PFSK-1 (cell line): ENCODE measurements around the gene REV3L.

ENCODE experiments used
- FOXP2 ChIP-seq: optimal IDR thresholded peaks from 2 replicates; pipeline ENCODE3; 2011; ENCODE audit warnings: borderline replicate concordance, control low read depth, inconsistent platforms; ENCODE audit not compliant: insufficient read depth; ENCODE audit errors: extremely low read length, extremely low read depth
- POLR2AphosphoS5 ChIP-seq: IDR thresholded peaks from 2 replicates; pipeline ENCODE4 v1.6.1; 2012; ENCODE audit warnings: low read depth, mild to moderate bottlenecking, control low read depth, low read length, moderate library complexity
- REST ChIP-seq, 2 experiments: IDR thresholded peaks; 2 replicates each; pipeline versions ENCODE4 v1.6.1 to v1.8.0; 2011 to 2012; ENCODE audit warnings: low read depth in 2 of 2, low read length in 2 of 2, control low read depth in 1 of 2, inconsistent platforms in 1 of 2, mild to moderate bottlenecking in 1 of 2, moderate library complexity in 1 of 2; ENCODE audit not compliant: insufficient read depth in 1 of 2
- SIN3A ChIP-seq: IDR thresholded peaks from 2 replicates; pipeline ENCODE4 v1.6.1; 2012; ENCODE audit warnings: mild to moderate bottlenecking, low read length, moderate library complexity, borderline replicate concordance; ENCODE audit not compliant: insufficient read depth
- TAF1 ChIP-seq: IDR thresholded peaks from 2 replicates; pipeline ENCODE4 v1.6.1; 2012; ENCODE audit warnings: low read length, control low read depth, borderline replicate concordance; ENCODE audit not compliant: insufficient read depth

Gene REV3L

GRCh38 chr6:111357705-111358104, 125.3 kb downstream of the REV3L start:
- TF ChIP-seq POLR2AphosphoS5: no peak
- no peak for TF ChIP-seq FOXP2
- TF ChIP-seq REST (IDR thresholded peaks at IDR 0.05; ENCODE audit: insufficient read depth in 1 of 2, low read depth in 2 of 2, low read length in 2 of 2): no peak
- no peak for TF ChIP-seq SIN3A
- no peak for TF ChIP-seq TAF1

GRCh38 chr6:111356551-111356950, 126.5 kb downstream of the REV3L start:
- no peak for TF ChIP-seq REST (IDR thresholded peaks at IDR 0.05; ENCODE audit: insufficient read depth in 1 of 2, low read depth in 2 of 2, low read length in 2 of 2)
- no peak for TF ChIP-seq FOXP2
- no peak for TF ChIP-seq TAF1
- no peak for TF ChIP-seq POLR2AphosphoS5
- no peak for TF ChIP-seq SIN3A

- no peak for TF ChIP-seq POLR2AphosphoS5
Measured at GRCh38 chr6:111354758-111355555, 128.1 kb downstream of the REV3L start.

GRCh38 chr6:111353912-111354462, 129.0 kb downstream of the REV3L start:
- no peak for TF ChIP-seq POLR2AphosphoS5
- no peak for TF ChIP-seq REST (IDR thresholded peaks at IDR 0.05; ENCODE audit: insufficient read depth in 1 of 2, low read depth in 2 of 2, low read length in 2 of 2)
- no peak for TF ChIP-seq SIN3A
- TF ChIP-seq FOXP2: no peak
- no peak for TF ChIP-seq TAF1

- no peak for TF ChIP-seq TAF1
Measured at GRCh38 chr6:111347589-111347988, 135.4 kb downstream of the REV3L start.

- TF ChIP-seq TAF1 (no peak), REST (IDR thresholded peaks at IDR 0.05; ENCODE audit: insufficient read depth in 1 of 2, low read depth in 2 of 2, low read length in 2 of 2) (no peak), FOXP2 (no peak), SIN3A (no peak), POLR2AphosphoS5 (no peak)
Measured at GRCh38 chr6:111342913-111343312, 140.1 kb downstream of the REV3L start.
